HEK293 (cell line): ENCODE measurements around the gene HERPUD2.

ENCODE experiments used
- CTCF ChIA-PET: fragments of 350-600 bp; formaldehyde crosslinking; extraction: SDS; loops from one replicate; lab custom pipeline; 2021; ENCODE audit warnings: antibody characterized with exemption; lab: Yijun Ruan, JAX
- POLR2A ChIA-PET: fragments of 300-600 bp; formaldehyde crosslinking; extraction: SDS; loops from one replicate; lab custom pipeline; 2020; ENCODE audit warnings: antibody characterized with exemption, inconsistent platforms; lab: Yijun Ruan, JAX
- H3K27ac ChIP-seq: fragments of 200-500 bp; sonication (Bioruptor generic); 2 replicates; pipeline ENCODE4 v1.5.1; 2014; ENCODE audit warnings: low read depth, low read length, control low read depth, inconsistent platforms; ENCODE audit errors: extremely low read depth
- H3K36me3 ChIP-seq, 2 experiments: fragments of 200-500 bp in 1 of 2; sonication (Bioruptor generic) in 1 of 2; 1 replicate in 1 of 2; 2 replicates in 1 of 2; pipeline ENCODE4 v1.5.1; 2014 to 2017; ENCODE audit warnings: inconsistent platforms in 2 of 2, low read length in 2 of 2; ENCODE audit not compliant: control insufficient read depth in 2 of 2, insufficient read depth in 1 of 2
- H3K4me1 ChIP-seq: fragments of 200-500 bp; sonication (Bioruptor generic); 2 replicates; pipeline ENCODE4 v1.5.1; 2014; ENCODE audit warnings: mild to moderate bottlenecking, low read length, inconsistent platforms; ENCODE audit not compliant: control insufficient read depth, insufficient read depth
- H3K4me3 ChIP-seq: 2 replicates; pipeline ENCODE4 v1.5.1; 2011; ENCODE audit warnings: low read depth, mild to moderate bottlenecking, control low read depth, low read length, moderate library complexity
- H3K9me3 ChIP-seq: fragments of 200-500 bp; sonication (Bioruptor generic); 2 replicates; pipeline ENCODE4 v1.5.1; 2014; ENCODE audit warnings: low read depth, low read length, inconsistent platforms; ENCODE audit not compliant: control insufficient read depth, insufficient read depth
- GLI4 ChIP-seq: fragments of 450-650 bp; formaldehyde crosslinking; IDR thresholded peaks from 2 replicates; pipeline ENCODE4 v1.5.1; 2016; ENCODE audit warnings: missing biosample characterization, missing genetic modification characterization
- GLIS1 ChIP-seq: fragments of 450-650 bp; formaldehyde crosslinking; IDR thresholded peaks from 2 replicates; pipeline ENCODE4 v1.5.1; 2016; ENCODE audit warnings: missing biosample characterization, missing genetic modification characterization
- KLF1 ChIP-seq: fragments of 450-650 bp; formaldehyde crosslinking; IDR thresholded peaks from 2 replicates; pipeline ENCODE4 v1.5.1; 2016; ENCODE audit warnings: missing biosample characterization, missing genetic modification characterization
- SETDB1 ChIP-seq: IDR thresholded peaks from one replicate; pipeline ENCODE4 v1.6.1; 2017; ENCODE audit warnings: mild to moderate bottlenecking, low read length, moderate library complexity, mixed read lengths; ENCODE audit not compliant: insufficient read length
- TRIM28 ChIP-seq: IDR thresholded peaks from 2 replicates; pipeline ENCODE4 v1.6.1; 2011; ENCODE audit warnings: low read length, control low read depth, borderline replicate concordance
- YY1 ChIP-seq: fragments of 450-650 bp; formaldehyde crosslinking; IDR thresholded peaks from 2 replicates; pipeline ENCODE4 v1.5.1; 2018; ENCODE audit warnings: missing biosample characterization, missing genetic modification characterization
- ZFHX2 ChIP-seq: fragments of 450-650 bp; formaldehyde crosslinking; conservative IDR thresholded peaks from 2 replicates; pipeline ENCODE4 v1.5.1; 2016; ENCODE audit warnings: missing biosample characterization, missing genetic modification characterization
- ZNF211 ChIP-seq: fragments of 450-650 bp; formaldehyde crosslinking; IDR thresholded peaks from 2 replicates; pipeline ENCODE4 v1.5.1; 2016; ENCODE audit warnings: low read depth, missing biosample characterization, missing genetic modification characterization
- ZNF560 ChIP-seq: fragments of 450-650 bp; formaldehyde crosslinking; IDR thresholded peaks from 2 replicates; pipeline ENCODE4 v1.5.1; 2017; ENCODE audit warnings: missing biosample characterization, missing genetic modification characterization, borderline replicate concordance
- ZNF596 ChIP-seq: fragments of 450-650 bp; IDR thresholded peaks from 2 replicates; pipeline ENCODE4 v1.5.0; 2018; ENCODE audit warnings: missing biosample characterization, mild to moderate bottlenecking, missing genetic modification characterization, moderate library complexity
- ZNF791 ChIP-seq: fragments of 450-650 bp; formaldehyde crosslinking; IDR thresholded peaks from 2 replicates; pipeline ENCODE4 v1.5.1; 2016; ENCODE audit warnings: missing biosample characterization, missing genetic modification characterization
- TF ChIP-seq, protein P1 (sequence below): fragments of 450-650 bp; formaldehyde crosslinking; IDR thresholded peaks from 2 replicates; pipeline ENCODE4 v1.5.1; 2016; ENCODE audit warnings: missing biosample characterization, missing genetic modification characterization
- TF ChIP-seq, protein P2 (sequence below): fragments of 450-650 bp; formaldehyde crosslinking; IDR thresholded peaks from 2 replicates; pipeline ENCODE4 v1.5.1; 2016; ENCODE audit warnings: missing biosample characterization, missing genetic modification characterization
- TF ChIP-seq, protein P3 (sequence below): sonication (generic); formaldehyde crosslinking; IDR thresholded peaks from 2 replicates; pipeline ENCODE4 v1.8.1; 2022; ENCODE audit warnings: mild to moderate bottlenecking, moderate library complexity, missing genetic modification reagents
- TF ChIP-seq, protein P4 (sequence below): fragments of 450-650 bp; formaldehyde crosslinking; IDR thresholded peaks from 2 replicates; pipeline ENCODE4 v1.5.1; 2016; ENCODE audit warnings: missing biosample characterization, missing genetic modification characterization
- TF ChIP-seq, protein P5 (sequence below): fragments of 450-650 bp; formaldehyde crosslinking; IDR thresholded peaks from 2 replicates; pipeline ENCODE4 v1.5.1; 2016; ENCODE audit warnings: missing biosample characterization, missing genetic modification characterization
- TF ChIP-seq, protein P6 (sequence below): IDR thresholded peaks from 2 replicates; pipeline ENCODE4 v1.6.1; 2011; ENCODE audit warnings: mild to moderate bottlenecking, low read depth, low read length, borderline replicate concordance
- TF ChIP-seq, protein P7 (sequence below): fragments of 450-650 bp; formaldehyde crosslinking; IDR thresholded peaks from 2 replicates; pipeline ENCODE4 v1.5.1; 2016; ENCODE audit warnings: missing biosample characterization, missing genetic modification characterization
- TF ChIP-seq, protein P8 (sequence below): fragments of 450-650 bp; formaldehyde crosslinking; IDR thresholded peaks from 2 replicates; pipeline ENCODE4 v1.5.1; 2016; ENCODE audit warnings: missing biosample characterization, missing genetic modification characterization
- TF ChIP-seq, protein P9 (sequence below): fragments of 450-650 bp; formaldehyde crosslinking; IDR thresholded peaks from 2 replicates; pipeline ENCODE4 v1.5.0; 2017; ENCODE audit warnings: missing biosample characterization, missing genetic modification characterization, borderline replicate concordance

The HERPUD2 gene

DNA sequence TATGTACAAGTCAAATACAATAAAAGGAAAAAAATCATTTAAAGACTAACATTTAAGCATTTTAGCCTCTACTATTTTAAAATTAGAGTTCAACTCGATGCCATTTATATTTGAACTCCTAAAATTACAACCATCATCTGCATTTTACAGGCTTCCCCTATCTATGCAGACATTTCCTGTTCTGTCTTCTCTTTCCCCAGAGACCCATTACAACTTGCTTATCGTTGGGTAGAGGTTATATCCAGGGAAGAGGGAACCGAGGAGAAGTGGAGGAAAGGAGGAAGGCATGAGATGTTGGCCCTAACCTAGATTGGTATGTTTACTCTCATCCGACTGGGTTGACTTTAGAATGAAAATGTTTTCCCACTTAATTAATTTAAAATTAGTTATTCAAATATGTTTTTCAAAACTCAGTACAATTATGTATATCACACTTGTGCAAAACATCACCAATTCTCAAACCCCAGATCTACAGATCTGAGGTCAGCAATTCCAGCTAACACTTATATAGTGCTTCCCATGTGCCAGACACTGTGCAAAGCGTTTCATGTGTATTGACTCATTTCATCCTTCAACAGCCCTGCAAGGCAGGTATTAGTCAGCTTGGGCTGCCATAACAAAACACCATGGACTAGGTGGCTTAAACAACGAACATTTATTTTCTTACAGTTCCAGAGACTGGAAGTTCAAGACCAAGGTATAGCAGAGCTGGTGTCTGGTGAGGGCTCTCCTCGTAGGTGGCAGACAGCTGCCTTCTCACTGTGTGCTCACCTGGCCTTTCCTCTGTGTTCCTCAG lies 27.3 kb upstream of the HERPUD2 start:
- Histone ChIP-seq H3K4me1 (0 out of 2 replicates have a peak, but pooled peaks cover under 1% of the 10 kb centered on the region), H3K27ac (no peak overlapping the region), H3K9me3 (no peaks in the 10 kb centered on the region), H3K4me3 (no peak overlapping the region), H3K36me3 (no peaks in the 10 kb centered on the region)
- POLR2A ChIA-PET: no interaction called here
- TF ChIP-seq, protein P1, sequence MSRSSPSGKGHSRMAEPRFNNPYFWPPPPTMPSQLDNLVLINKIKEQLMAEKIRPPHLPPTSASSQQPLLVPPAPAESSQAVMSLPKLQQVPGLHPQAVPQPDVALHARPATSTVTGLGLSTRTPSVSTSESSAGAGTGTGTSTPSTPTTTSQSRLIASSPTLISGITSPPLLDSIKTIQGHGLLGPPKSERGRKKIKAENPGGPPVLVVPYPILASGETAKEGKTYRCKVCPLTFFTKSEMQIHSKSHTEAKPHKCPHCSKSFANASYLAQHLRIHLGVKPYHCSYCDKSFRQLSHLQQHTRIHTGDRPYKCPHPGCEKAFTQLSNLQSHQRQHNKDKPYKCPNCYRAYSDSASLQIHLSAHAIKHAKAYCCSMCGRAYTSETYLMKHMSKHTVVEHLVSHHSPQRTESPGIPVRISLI: no peak
- TF ChIP-seq KLF1 (tag by site-specific recombination): no peak
- TF ChIP-seq ZFHX2: no peak
- TF ChIP-seq SETDB1: no peak
- no peak for TF ChIP-seq ZNF560 (tag by site-specific recombination)
- no peak for TF ChIP-seq ZNF596 (tag by site-specific recombination)
- TF ChIP-seq, protein P2, sequence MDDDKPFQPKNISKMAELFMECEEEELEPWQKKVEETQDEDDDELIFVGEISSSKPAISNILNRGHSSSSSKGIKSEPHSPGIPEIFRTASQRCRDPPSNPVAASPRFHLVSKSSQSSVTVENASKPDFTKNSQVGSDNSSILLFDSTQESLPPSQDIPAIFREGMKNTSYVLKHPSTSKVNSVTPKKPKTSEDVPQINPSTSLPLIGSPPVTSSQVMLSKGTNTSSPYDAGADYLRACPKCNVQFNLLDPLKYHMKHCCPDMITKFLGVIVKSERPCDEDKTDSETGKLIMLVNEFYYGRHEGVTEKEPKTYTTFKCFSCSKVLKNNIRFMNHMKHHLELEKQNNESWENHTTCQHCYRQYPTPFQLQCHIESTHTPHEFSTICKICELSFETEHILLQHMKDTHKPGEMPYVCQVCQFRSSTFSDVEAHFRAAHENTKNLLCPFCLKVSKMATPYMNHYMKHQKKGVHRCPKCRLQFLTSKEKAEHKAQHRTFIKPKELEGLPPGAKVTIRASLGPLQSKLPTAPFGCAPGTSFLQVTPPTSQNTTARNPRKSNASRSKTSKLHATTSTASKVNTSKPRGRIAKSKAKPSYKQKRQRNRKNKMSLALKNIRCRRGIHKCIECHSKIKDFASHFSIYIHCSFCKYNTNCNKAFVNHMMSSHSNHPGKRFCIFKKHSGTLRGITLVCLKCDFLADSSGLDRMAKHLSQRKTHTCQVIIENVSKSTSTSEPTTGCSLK (tag by site-specific recombination): no peak
- no peak for TF ChIP-seq ZNF211 (tag by site-specific recombination)
- TF ChIP-seq TRIM28: no peak
- no peak for TF ChIP-seq GLIS1
- no peak for TF ChIP-seq ZNF791
- TF ChIP-seq, protein P3, sequence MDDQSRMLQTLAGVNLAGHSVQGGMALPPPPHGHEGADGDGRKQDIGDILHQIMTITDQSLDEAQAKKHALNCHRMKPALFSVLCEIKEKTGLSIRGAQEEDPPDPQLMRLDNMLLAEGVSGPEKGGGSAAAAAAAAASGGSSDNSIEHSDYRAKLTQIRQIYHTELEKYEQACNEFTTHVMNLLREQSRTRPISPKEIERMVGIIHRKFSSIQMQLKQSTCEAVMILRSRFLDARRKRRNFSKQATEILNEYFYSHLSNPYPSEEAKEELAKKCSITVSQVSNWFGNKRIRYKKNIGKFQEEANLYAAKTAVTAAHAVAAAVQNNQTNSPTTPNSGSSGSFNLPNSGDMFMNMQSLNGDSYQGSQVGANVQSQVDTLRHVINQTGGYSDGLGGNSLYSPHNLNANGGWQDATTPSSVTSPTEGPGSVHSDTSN (CRISPR knock-in tag): no peak
- no peak for TF ChIP-seq GLI4 (tag by site-specific recombination)
- TF ChIP-seq, protein P4, sequence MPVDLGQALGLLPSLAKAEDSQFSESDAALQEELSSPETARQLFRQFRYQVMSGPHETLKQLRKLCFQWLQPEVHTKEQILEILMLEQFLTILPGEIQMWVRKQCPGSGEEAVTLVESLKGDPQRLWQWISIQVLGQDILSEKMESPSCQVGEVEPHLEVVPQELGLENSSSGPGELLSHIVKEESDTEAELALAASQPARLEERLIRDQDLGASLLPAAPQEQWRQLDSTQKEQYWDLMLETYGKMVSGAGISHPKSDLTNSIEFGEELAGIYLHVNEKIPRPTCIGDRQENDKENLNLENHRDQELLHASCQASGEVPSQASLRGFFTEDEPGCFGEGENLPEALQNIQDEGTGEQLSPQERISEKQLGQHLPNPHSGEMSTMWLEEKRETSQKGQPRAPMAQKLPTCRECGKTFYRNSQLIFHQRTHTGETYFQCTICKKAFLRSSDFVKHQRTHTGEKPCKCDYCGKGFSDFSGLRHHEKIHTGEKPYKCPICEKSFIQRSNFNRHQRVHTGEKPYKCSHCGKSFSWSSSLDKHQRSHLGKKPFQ: no peak
- CTCF ChIA-PET: interaction anchor here (2.2 kb wide), 1 partner anchor 12 kb away, joined by 9 read pairs; no protein-coding TSS in a partner anchor

DNA sequence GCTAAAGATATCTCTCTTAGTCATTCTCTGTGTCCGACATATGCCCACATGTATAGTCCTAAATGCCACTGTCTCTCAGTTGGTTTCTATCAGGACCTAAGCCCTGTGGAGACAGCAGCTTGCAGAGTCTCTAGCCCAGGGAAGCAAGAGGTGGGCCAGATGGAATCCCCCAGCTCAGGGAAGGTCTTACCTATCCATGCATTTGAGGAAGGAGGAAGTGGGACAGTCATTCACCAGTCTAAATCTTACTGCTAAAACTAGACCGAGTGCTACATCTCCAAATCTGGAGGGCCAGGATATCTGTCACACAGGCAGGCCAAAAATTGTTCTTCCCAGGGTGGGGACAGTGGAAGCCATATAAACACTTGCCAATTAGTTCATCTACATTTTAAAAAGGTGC lies 26.4 kb upstream of the HERPUD2 start:
- CTCF ChIA-PET: no interaction called here
- no peak overlapping the region for H3K27ac ChIP-seq
- H3K9me3 ChIP-seq: no peaks in the 10 kb centered on the region
- H3K4me1 ChIP-seq: peaks cover 8% of the 10 kb centered on the region
- POLR2A ChIA-PET: no interaction called here
- H3K36me3 ChIP-seq: no peaks in the 10 kb centered on the region
- H3K4me3 ChIP-seq: no peak overlapping the region
- TF ChIP-seq, protein P5, sequence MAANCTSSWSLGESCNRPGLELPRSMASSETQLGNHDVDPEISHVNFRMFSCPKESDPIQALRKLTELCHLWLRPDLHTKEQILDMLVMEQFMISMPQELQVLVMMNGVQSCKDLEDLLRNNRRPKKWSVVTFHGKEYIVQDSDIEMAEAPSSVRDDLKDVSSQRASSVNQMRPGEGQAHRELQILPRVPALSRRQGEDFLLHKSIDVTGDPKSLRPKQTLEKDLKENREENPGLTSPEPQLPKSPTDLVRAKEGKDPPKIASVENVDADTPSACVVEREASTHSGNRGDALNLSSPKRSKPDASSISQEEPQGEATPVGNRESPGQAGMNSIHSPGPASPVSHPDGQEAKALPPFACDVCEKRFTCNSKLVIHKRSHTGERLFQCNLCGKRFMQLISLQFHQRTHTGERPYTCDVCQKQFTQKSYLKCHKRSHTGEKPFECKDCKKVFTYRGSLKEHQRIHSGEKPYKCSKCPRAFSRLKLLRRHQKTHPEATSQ (tag by site-specific recombination): no peak
- TF ChIP-seq, protein P6, sequence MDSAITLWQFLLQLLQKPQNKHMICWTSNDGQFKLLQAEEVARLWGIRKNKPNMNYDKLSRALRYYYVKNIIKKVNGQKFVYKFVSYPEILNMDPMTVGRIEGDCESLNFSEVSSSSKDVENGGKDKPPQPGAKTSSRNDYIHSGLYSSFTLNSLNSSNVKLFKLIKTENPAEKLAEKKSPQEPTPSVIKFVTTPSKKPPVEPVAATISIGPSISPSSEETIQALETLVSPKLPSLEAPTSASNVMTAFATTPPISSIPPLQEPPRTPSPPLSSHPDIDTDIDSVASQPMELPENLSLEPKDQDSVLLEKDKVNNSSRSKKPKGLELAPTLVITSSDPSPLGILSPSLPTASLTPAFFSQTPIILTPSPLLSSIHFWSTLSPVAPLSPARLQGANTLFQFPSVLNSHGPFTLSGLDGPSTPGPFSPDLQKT: no peak
- TF ChIP-seq, protein P7, sequence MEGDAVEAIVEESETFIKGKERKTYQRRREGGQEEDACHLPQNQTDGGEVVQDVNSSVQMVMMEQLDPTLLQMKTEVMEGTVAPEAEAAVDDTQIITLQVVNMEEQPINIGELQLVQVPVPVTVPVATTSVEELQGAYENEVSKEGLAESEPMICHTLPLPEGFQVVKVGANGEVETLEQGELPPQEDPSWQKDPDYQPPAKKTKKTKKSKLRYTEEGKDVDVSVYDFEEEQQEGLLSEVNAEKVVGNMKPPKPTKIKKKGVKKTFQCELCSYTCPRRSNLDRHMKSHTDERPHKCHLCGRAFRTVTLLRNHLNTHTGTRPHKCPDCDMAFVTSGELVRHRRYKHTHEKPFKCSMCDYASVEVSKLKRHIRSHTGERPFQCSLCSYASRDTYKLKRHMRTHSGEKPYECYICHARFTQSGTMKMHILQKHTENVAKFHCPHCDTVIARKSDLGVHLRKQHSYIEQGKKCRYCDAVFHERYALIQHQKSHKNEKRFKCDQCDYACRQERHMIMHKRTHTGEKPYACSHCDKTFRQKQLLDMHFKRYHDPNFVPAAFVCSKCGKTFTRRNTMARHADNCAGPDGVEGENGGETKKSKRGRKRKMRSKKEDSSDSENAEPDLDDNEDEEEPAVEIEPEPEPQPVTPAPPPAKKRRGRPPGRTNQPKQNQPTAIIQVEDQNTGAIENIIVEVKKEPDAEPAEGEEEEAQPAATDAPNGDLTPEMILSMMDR (tag by site-specific recombination): no peak
- TF ChIP-seq, protein P8, sequence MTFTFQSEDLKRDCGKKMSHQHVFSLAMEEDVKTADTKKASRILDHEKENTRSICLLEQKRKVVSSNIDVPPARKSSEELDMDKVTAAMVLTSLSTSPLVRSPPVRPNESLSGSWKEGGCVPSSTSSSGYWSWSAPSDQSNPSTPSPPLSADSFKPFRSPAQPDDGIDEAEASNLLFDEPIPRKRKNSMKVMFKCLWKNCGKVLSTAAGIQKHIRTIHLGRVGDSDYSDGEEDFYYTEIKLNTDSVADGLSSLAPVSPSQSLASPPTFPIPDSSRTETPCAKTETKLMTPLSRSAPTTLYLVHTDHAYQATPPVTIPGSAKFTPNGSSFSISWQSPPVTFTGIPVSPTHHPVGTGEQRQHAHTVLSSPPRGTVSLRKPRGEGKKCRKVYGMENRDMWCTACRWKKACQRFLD (tag by site-specific recombination): no peak
- TF ChIP-seq, protein P9, sequence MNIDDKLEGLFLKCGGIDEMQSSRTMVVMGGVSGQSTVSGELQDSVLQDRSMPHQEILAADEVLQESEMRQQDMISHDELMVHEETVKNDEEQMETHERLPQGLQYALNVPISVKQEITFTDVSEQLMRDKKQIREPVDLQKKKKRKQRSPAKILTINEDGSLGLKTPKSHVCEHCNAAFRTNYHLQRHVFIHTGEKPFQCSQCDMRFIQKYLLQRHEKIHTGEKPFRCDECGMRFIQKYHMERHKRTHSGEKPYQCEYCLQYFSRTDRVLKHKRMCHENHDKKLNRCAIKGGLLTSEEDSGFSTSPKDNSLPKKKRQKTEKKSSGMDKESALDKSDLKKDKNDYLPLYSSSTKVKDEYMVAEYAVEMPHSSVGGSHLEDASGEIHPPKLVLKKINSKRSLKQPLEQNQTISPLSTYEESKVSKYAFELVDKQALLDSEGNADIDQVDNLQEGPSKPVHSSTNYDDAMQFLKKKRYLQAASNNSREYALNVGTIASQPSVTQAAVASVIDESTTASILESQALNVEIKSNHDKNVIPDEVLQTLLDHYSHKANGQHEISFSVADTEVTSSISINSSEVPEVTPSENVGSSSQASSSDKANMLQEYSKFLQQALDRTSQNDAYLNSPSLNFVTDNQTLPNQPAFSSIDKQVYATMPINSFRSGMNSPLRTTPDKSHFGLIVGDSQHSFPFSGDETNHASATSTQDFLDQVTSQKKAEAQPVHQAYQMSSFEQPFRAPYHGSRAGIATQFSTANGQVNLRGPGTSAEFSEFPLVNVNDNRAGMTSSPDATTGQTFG (tag by site-specific recombination): no peak
- TF ChIP-seq YY1 (tag by site-specific recombination): no peak
